Neutrophil (primary cell): ENCODE data around the gene MTHFR.

Experiments used
- H3K27ac ChIP-seq: fragments of 200-600 bp; sonication (generic); 2 replicates; pipeline ENCODE4 v1.5.1; 2016; ENCODE audit warnings: mild to moderate bottlenecking, moderate library complexity
- H3K27me3 ChIP-seq: fragments of 200-600 bp; sonication (generic); 2 replicates; pipeline ENCODE4 v1.6.0; 2016; ENCODE audit warnings: mild to moderate bottlenecking
- H3K36me3 ChIP-seq: fragments of 200-600 bp; sonication (generic); 2 replicates; pipeline ENCODE4 v1.5.1; 2017
- H3K4me1 ChIP-seq, 2 experiments: fragments of 200-600 bp in 1 of 2; sonication (generic) in 1 of 2; 1 replicate in 1 of 2; 2 replicates in 1 of 2; pipeline versions ENCODE4 v1.5.1 to v1.6.1; 2013 to 2016; ENCODE audit warnings: low read depth in 1 of 2, low read length in 1 of 2, mild to moderate bottlenecking in 1 of 2, moderate library complexity in 1 of 2; ENCODE audit not compliant: control insufficient read depth in 1 of 2, insufficient read depth in 1 of 2
- H3K4me3 ChIP-seq, 2 experiments: fragments of 200-600 bp in 1 of 2; sonication (generic) in 1 of 2; 1 replicate in 1 of 2; 2 replicates in 1 of 2; pipeline ENCODE4 v1.5.1; 2013 to 2016; ENCODE audit warnings: low read depth in 1 of 2, low read length in 1 of 2, mild to moderate bottlenecking in 1 of 2, moderate library complexity in 1 of 2
- H3K9me3 ChIP-seq: fragments of 200-600 bp; sonication (generic); 2 replicates; pipeline ENCODE4 v1.5.1; 2016
- TF ChIP-seq, protein P1 (sequence below): fragments of 200-600 bp; sonication (generic); IDR thresholded peaks from 2 replicates; pipeline ENCODE4 v1.5.1; 2016; ENCODE audit warnings: antibody characterized with exemption

The MTHFR gene

DNA sequence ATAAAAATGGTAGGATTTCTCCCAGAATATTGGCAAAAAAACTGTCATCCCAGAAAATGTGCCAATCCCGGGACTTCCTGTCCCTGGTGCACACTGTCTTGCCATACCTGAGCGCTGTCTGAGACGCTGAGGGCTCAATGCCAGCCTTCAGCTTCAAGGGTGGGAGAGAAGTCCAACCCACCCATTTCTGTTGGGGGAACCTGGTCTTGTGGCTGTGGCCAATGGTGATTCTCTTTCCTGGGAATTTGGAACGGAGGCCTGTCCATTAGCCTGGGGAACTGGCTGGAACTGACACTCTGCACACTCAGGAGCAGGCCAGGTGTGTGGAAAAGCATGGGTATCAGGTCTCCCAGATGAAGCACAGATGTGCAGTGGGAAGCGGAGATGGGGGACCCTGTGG lies 6.7 kb downstream of the MTHFR start:
- Histone ChIP-seq H3K27me3 (no peaks in the 10 kb centered on the region), H3K9me3 (no peaks in the 10 kb centered on the region), H3K36me3 (peaks cover 62% of the 10 kb centered on the region), H3K4me3 (no peak overlapping the region), H3K4me1 (peaks cover 16 to 22% of the 10 kb centered on the region in 2 experiments), H3K27ac (no peak overlapping the region)
- TF ChIP-seq, protein P1, sequence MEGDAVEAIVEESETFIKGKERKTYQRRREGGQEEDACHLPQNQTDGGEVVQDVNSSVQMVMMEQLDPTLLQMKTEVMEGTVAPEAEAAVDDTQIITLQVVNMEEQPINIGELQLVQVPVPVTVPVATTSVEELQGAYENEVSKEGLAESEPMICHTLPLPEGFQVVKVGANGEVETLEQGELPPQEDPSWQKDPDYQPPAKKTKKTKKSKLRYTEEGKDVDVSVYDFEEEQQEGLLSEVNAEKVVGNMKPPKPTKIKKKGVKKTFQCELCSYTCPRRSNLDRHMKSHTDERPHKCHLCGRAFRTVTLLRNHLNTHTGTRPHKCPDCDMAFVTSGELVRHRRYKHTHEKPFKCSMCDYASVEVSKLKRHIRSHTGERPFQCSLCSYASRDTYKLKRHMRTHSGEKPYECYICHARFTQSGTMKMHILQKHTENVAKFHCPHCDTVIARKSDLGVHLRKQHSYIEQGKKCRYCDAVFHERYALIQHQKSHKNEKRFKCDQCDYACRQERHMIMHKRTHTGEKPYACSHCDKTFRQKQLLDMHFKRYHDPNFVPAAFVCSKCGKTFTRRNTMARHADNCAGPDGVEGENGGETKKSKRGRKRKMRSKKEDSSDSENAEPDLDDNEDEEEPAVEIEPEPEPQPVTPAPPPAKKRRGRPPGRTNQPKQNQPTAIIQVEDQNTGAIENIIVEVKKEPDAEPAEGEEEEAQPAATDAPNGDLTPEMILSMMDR, result no peak

DNA sequence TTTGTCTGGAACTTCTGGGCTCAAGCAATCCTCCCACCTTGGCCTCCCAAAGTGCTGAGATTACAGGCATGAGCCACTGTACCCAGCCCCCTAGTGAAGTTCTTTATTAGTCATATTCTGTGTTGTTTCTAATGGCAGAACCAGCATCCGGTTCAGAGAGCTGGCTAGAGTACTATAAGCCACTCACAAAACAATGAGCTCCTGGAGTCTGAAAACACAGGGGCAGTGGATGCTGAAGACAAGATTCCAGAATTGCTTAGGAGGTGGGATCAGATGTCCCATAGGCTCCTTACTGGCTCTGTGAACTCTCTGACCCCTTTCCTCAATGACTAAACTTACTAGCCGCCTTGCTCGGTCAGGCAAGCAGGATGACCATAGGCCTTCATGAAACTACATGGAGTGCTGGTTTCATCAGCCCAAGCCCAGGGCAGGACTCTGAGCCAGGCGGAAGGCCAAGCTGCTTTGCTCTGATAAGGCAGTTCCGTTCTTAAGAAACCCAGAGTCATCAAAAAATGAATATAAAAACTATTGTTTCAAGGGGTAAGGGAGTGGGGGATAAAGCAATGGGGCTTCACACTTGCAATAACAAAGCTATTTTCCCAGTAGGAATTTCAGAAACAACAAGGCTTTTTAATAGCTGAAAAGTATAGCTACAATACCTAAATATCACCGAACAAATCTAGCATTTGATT lies 8.1 kb downstream of the MTHFR start:
- no peak overlapping the region for H3K27ac ChIP-seq
- no peak overlapping the region for H3K4me3 ChIP-seq
- no peaks in the 10 kb centered on the region for H3K27me3 ChIP-seq
- peaks cover 75% of the 10 kb centered on the region for H3K36me3 ChIP-seq
- H3K4me1 ChIP-seq, result peaks cover 1 to 8% of the 10 kb centered on the region in 2 experiments
- TF ChIP-seq, protein P1, result no peak
- no peaks in the 10 kb centered on the region for H3K9me3 ChIP-seq

DNA sequence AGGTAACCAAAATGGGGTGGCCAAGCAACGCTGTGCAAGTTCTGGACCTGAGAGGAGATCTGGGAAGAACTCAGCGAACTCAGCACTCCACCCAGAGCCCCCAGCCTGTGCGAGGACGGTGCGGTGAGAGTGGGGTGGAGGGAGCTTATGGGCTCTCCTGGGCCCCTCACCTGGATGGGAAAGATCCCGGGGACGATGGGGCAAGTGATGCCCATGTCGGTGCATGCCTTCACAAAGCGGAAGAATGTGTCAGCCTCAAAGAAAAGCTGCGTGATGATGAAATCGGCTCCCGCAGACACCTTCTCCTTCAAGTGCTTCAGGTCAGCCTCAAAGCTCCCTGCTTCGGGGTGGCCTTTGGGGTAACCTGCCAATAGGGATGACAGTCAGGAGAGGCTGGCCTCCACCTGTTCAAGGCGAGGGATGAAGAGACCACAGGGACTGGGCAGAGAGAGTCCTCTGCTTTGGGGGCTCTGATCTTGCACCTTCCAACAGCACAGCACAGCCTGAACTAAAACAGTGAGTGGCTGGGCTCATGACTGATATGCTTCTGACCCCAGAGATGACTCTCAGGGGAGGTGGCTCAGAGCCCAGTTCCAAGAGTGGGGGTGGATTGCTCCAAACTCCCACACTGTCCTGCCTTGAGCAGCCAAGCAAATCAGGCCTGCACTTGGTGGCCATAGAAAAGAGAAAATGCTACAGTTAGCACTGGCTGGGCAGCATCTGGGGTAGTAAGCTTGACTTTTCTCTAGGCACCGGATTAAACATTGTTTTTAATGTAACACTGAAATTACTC lies 9.5 kb downstream of the MTHFR start:
- H3K36me3 ChIP-seq, result peaks cover 85% of the 10 kb centered on the region
- TF ChIP-seq, protein P1, result no peak
- H3K9me3 ChIP-seq, result no peaks in the 10 kb centered on the region
- no peak overlapping the region for H3K27ac ChIP-seq
- H3K4me3 ChIP-seq, result no peak overlapping the region
- no peaks in the 10 kb centered on the region for H3K27me3 ChIP-seq
- H3K4me1 ChIP-seq, result no peaks in the 10 kb centered on the region

DNA sequence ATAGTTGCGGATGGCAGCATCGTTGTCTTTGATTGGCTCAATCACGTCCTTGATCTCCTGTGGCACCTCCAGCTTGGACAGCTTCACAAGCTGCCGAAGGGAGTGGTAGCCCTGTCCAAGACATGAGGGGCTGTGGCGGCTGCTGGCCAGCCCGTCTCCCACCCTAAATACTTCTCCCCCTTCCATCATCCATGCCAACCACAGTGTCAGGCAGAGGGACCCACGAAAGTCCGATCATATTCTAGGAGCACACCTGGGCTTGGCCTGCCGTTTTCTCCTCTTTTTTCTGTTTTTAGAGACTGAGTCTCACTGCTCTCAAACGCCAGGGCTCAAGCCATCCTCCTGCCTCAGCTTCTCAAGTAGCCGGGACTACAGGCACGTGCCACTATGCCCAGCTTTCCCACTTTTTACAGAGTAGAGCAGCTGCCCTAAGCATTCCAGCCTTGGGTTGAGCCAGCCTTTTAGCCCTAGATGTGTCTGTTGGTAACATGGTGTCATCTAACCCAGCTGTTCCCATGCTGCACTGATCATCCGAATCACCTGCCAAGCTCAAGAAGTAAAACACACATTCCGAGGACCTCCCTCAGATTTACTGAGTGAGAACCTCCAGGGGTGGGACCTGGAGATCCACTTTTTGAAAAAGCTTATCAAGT lies 10.4 kb downstream of the MTHFR start:
- H3K36me3 ChIP-seq, result peaks cover 85% of the 10 kb centered on the region
- no peaks in the 10 kb centered on the region for H3K9me3 ChIP-seq
- H3K4me1 ChIP-seq, result no peaks in the 10 kb centered on the region
- H3K4me3 ChIP-seq, result no peak overlapping the region
- no peak overlapping the region for H3K27ac ChIP-seq
- H3K27me3 ChIP-seq, result no peaks in the 10 kb centered on the region
- TF ChIP-seq, protein P1, result no peak

DNA sequence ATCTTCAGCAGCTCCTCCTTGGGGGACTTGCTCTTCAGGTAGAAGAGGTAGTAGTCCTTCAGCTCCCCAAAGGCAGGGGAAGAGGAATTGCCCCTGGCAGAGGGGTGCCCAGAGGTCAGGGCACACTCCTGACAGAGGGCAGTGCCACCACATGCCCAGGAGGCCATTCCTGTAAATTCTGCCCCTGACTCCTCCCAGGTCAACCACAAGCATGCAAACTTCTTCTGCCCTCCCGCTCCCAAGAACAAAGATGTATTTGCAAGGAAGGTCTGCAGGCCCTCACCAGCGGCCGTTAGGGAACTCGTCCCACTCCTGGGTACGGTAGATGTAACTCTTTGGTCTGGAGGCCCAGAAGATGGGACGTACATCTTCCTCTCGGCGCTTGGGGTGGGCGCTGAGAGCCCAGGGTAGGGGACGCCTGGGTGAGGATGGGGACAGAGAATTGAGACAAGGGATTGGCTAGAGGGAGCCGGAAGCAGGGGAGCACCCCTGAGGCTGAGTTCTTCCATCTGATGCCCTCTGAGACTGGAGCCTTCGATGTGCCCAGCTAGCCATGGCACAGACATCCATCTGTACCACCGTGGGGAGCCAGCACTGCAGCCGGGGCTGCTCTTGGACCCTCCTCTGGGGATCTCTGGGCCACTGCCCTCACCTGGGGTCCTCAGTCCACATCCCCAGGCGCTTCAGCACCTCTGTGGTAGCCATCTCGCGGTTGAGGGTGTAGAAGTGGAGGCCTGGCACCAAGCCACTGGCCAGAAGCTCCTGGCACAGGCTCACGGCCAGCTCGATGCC lies 11.1 kb downstream of the MTHFR start:
- no peaks in the 10 kb centered on the region for H3K27me3 ChIP-seq
- H3K4me3 ChIP-seq, result no peak overlapping the region
- TF ChIP-seq, protein P1, result no peak
- H3K4me1 ChIP-seq, result no peaks in the 10 kb centered on the region
- H3K36me3 ChIP-seq, result peaks cover 85% of the 10 kb centered on the region
- H3K9me3 ChIP-seq, result no peaks in the 10 kb centered on the region
- no peak overlapping the region for H3K27ac ChIP-seq
